HUES6 (cell line): ENCODE results near the gene RAB29.

ENCODE experiments used
- H3K27ac ChIP-seq: 2 replicates; pipeline ENCODE4 v1.7.0; 2013; ENCODE audit warnings: low read depth, mild to moderate bottlenecking, low read length, inconsistent platforms
- H3K27me3 ChIP-seq: 2 replicates; pipeline ENCODE4 v1.6.1; 2013; ENCODE audit warnings: low read length; ENCODE audit not compliant: control insufficient read depth, insufficient read depth
- H3K36me3 ChIP-seq: 2 replicates; pipeline ENCODE4 v1.6.1; 2013; ENCODE audit warnings: low read length; ENCODE audit not compliant: control insufficient read depth, insufficient read depth
- H3K4me1 ChIP-seq: 2 replicates; pipeline ENCODE4 v1.6.1; 2013; ENCODE audit warnings: low read length; ENCODE audit not compliant: control insufficient read depth, insufficient read depth
- H3K4me3 ChIP-seq: 2 replicates; pipeline ENCODE4 v1.5.1; 2013; ENCODE audit warnings: low read depth, low read length
- H3K9ac ChIP-seq: one replicate; pipeline ENCODE4 v1.6.1; 2013; ENCODE audit warnings: mild to moderate bottlenecking, low read length
- H3K9me3 ChIP-seq: 2 replicates; pipeline ENCODE4 v1.6.1; 2013; ENCODE audit warnings: low read depth, low read length; ENCODE audit not compliant: control insufficient read depth, insufficient read depth

RAB29 gene

GRCh38 chr1:205719762-205720161 lies 55.5 kb downstream of the RAB29 start:
- peaks cover 4% of the 10 kb centered on the region; the same call in 1 of the 2 replicates for H3K4me1 ChIP-seq
- H3K9me3 ChIP-seq: no peaks in the 10 kb centered on the region
- no peak overlapping the region for H3K9ac ChIP-seq
- no peaks in the 10 kb centered on the region for H3K27me3 ChIP-seq
- H3K4me3 ChIP-seq: no peak overlapping the region
- no peak overlapping the region for H3K27ac ChIP-seq
- H3K36me3 ChIP-seq: peaks cover 93% of the 10 kb centered on the region

GRCh38 chr1:205719015-205719414 lies 56.3 kb downstream of the RAB29 start:
- H3K9me3 ChIP-seq: no peaks in the 10 kb centered on the region
- H3K9ac ChIP-seq: no peak overlapping the region
- H3K27me3 ChIP-seq: no peaks in the 10 kb centered on the region
- H3K4me3 ChIP-seq: no peak overlapping the region
- H3K27ac ChIP-seq: no peak overlapping the region
- H3K36me3 ChIP-seq: peaks cover 93% of the 10 kb centered on the region
- peaks cover 4% of the 10 kb centered on the region; the same call in 1 of the 2 replicates for H3K4me1 ChIP-seq
